HepG2 (cell line): ENCODE data around the gene WWC1. TPM values are rescaled to one million over a fixed set of nuclear protein-coding genes. Genes with fewer than 3 reads are reported as not detected.

ENCODE experiments used
- CEBPZ ChIP-seq: IDR thresholded peaks from 2 replicates; pipeline ENCODE4 v1.6.1; 2012; ENCODE audit warnings: low read length, improper control_type of control experiment
- CHCHD3 ChIP-seq: sonication (generic); formaldehyde crosslinking; IDR thresholded peaks from 2 replicates; pipeline ENCODE4 v1.8.0; 2022; ENCODE audit warnings: mild to moderate bottlenecking, missing genetic modification reagents, moderate library complexity
- GMEB1 ChIP-seq: sonication (generic); formaldehyde crosslinking; IDR thresholded peaks from 2 replicates; pipeline ENCODE4 v1.5.1; 2020; ENCODE audit warnings: missing genetic modification reagents, mild to moderate bottlenecking, borderline replicate concordance
- HMG20A ChIP-seq: IDR thresholded peaks from 2 replicates; pipeline ENCODE4 v1.6.1; 2016; ENCODE audit warnings: borderline replicate concordance
- MXI1 ChIP-seq: IDR thresholded peaks from 3 replicates; pipeline ENCODE4 v1.6.1; 2012; ENCODE audit warnings: low read depth, low read length, inconsistent platforms, borderline replicate concordance
- PHF20 ChIP-seq: sonication (generic); formaldehyde crosslinking; IDR thresholded peaks from 2 replicates; pipeline ENCODE4 v1.5.0; 2020; ENCODE audit warnings: mild to moderate bottlenecking, missing genetic modification reagents
- SP140L ChIP-seq: sonication (generic); formaldehyde crosslinking; IDR thresholded peaks from 2 replicates; pipeline ENCODE4 v1.4.0; 2020; ENCODE audit warnings: missing genetic modification reagents, borderline replicate concordance
- TFDP2 ChIP-seq: sonication (generic); formaldehyde crosslinking; IDR thresholded peaks from 2 replicates; pipeline ENCODE4 v1.4.0; 2020; ENCODE audit warnings: missing genetic modification reagents
- ZFP36L1 ChIP-seq: sonication (generic); formaldehyde crosslinking; IDR thresholded peaks from 2 replicates; pipeline ENCODE4 v1.8.0; 2022; ENCODE audit warnings: mild to moderate bottlenecking, missing genetic modification reagents, moderate library complexity
- ZKSCAN5 ChIP-seq: sonication (generic); formaldehyde crosslinking; IDR thresholded peaks from 2 replicates; pipeline ENCODE4 v1.5.1; 2020; ENCODE audit warnings: mild to moderate bottlenecking, missing genetic modification reagents
- ZMAT3 ChIP-seq: sonication (generic); formaldehyde crosslinking; conservative IDR thresholded peaks from 2 replicates; pipeline ENCODE4 v1.7.0; 2021; ENCODE audit warnings: missing genetic modification reagents
- ZNF670 ChIP-seq: sonication (generic); formaldehyde crosslinking; IDR thresholded peaks from 2 replicates; pipeline ENCODE4 v1.8.0; 2022; ENCODE audit warnings: mild to moderate bottlenecking, missing genetic modification reagents, borderline replicate concordance
- ZNF839 ChIP-seq: sonication (generic); formaldehyde crosslinking; IDR thresholded peaks from 2 replicates; pipeline ENCODE4 v1.4.0; 2020; ENCODE audit warnings: missing genetic modification reagents, mild to moderate bottlenecking, borderline replicate concordance
- polyA plus RNA-seq, 8 experiments: library from polyadenylated mRNA; depleted of rRNA in 3 of 8; stranded (reverse) in 7 of 8; unstranded in 1 of 8; fragments of >200 nt; fragmentation: Illumina TruSeq in 4 of 8; extraction: Trizol in 4 of 8; gene quantifications; 2 replicates each; pipeline versions ENCODE4 v1.2.1 to v1.2.3, GENCODE V29; 2011 to 2016; ENCODE audit warnings: low read depth in 4 of 8, missing spikeins in 1 of 8, mixed read lengths in 1 of 8; ENCODE audit not compliant: insufficient read depth in 1 of 8
- total RNA-seq, 5 experiments: library from RNA; depleted of rRNA; stranded (reverse); fragments of >200 nt; fragmentation: Illumina TruSeq; extraction: Trizol; gene quantifications; 2 replicates each; pipeline ENCODE4 v1.2.3, GENCODE V29; 2016; ENCODE audit warnings: low read depth in 1 of 5
- TF ChIP-seq, protein P1 (sequence below): sonication (generic); formaldehyde crosslinking; IDR thresholded peaks from 2 replicates; pipeline ENCODE4 v1.4.0; 2020; ENCODE audit warnings: missing genetic modification reagents, borderline replicate concordance
- TF ChIP-seq, protein P2 (sequence below): sonication (generic); formaldehyde crosslinking; conservative IDR thresholded peaks from 2 replicates; pipeline ENCODE4 v1.8.0; 2022; ENCODE audit warnings: mild to moderate bottlenecking, moderate library complexity, missing genetic modification reagents

Gene WWC1
- total and polyA plus RNA-seq, 2 of the 13 experiments (the other 11 are each of a cell fraction or from before 2014, with no cell fraction given): 8.3 to 17.9 TPM

DNA sequence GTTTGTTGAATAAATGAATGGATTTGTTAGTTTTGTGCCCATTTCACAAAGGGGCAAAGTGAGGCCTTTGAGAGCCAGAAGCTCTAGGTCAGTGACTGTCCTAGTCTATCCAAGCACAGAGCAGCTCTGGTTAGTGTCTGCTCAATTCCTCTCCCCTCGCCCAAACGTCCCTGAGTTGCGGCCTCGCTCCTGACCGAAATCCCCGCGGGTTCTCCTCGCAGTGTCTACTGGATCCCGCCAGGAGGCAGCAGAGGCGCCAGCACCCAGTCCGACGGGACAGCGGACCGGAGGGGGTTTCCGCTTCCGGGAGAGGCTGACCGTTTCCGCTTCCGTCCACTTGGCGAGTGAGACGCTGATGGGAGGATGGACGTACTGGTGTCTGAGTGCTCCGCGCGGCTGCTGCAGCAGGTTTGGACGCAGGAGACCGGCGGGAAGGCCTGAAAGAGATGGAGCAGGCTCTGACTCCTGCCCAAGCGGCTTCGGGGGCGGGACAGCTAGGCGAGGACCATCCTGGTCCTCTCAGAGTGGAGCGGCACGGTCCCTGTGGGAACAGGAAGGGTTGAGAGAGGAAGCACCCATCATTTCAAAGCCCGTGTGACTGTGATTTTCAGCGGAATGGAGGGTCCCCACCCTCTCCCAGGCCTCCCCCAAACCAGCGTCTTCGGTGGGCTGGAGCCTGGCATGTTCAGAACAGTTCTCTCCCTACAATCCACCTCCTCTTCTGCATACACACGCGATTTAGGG, 194.9 kb downstream of the WWC1 start, which contains the start of gene RARS1 (continued):
- TF ChIP-seq, protein P1, sequence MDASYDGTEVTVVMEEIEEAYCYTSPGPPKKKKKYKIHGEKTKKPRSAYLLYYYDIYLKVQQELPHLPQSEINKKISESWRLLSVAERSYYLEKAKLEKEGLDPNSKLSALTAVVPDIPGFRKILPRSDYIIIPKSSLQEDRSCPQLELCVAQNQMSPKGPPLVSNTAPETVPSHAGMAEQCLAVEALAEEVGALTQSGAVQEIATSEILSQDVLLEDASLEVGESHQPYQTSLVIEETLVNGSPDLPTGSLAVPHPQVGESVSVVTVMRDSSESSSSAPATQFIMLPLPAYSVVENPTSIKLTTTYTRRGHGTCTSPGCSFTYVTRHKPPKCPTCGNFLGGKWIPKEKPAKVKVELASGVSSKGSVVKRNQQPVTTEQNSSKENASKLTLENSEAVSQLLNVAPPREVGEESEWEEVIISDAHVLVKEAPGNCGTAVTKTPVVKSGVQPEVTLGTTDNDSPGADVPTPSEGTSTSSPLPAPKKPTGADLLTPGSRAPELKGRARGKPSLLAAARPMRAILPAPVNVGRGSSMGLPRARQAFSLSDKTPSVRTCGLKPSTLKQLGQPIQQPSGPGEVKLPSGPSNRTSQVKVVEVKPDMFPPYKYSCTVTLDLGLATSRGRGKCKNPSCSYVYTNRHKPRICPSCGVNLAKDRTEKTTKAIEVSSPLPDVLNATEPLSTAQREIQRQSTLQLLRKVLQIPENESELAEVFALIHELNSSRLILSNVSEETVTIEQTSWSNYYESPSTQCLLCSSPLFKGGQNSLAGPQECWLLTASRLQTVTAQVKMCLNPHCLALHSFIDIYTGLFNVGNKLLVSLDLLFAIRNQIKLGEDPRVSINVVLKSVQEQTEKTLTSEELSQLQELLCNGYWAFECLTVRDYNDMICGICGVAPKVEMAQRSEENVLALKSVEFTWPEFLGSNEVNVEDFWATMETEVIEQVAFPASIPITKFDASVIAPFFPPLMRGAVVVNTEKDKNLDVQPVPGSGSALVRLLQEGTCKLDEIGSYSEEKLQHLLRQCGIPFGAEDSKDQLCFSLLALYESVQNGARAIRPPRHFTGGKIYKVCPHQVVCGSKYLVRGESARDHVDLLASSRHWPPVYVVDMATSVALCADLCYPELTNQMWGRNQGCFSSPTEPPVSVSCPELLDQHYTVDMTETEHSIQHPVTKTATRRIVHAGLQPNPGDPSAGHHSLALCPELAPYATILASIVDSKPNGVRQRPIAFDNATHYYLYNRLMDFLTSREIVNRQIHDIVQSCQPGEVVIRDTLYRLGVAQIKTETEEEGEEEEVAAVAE: peak; percentile 87; the same call in 1 of the 2 replicates
- peak; percentile 47; the same call in 1 of the 2 replicates for TF ChIP-seq TFDP2 (CRISPR knock-in tag)
- TF ChIP-seq ZFP36L1 (CRISPR knock-in tag): no peak
- no peak for TF ChIP-seq SP140L (CRISPR knock-in tag)
- TF ChIP-seq MXI1: peak; percentile 66; the same call in 1 of the 3 replicates
- TF ChIP-seq HMG20A (CRISPR knock-in tag): no peak
- TF ChIP-seq, protein P2, sequence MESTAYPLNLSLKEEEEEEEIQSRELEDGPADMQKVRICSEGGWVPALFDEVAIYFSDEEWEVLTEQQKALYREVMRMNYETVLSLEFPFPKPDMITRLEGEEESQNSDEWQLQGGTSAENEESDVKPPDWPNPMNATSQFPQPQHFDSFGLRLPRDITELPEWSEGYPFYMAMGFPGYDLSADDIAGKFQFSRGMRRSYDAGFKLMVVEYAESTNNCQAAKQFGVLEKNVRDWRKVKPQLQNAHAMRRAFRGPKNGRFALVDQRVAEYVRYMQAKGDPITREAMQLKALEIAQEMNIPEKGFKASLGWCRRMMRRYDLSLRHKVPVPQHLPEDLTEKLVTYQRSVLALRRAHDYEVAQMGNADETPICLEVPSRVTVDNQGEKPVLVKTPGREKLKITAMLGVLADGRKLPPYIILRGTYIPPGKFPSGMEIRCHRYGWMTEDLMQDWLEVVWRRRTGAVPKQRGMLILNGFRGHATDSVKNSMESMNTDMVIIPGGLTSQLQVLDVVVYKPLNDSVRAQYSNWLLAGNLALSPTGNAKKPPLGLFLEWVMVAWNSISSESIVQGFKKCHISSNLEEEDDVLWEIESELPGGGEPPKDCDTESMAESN (CRISPR knock-in tag): peak; percentile 92
- no peak for TF ChIP-seq ZNF839 (CRISPR knock-in tag)
- TF ChIP-seq PHF20 (CRISPR knock-in tag): peak; percentile 98
- no peak for TF ChIP-seq CEBPZ
- peak; percentile 70; the same call in 1 of the 2 replicates for TF ChIP-seq GMEB1 (CRISPR knock-in tag)
- TF ChIP-seq ZNF670 (CRISPR knock-in tag): 0 out of 2 replicates have a peak, but pooled peaks have one; percentile 27
- peak; percentile 78; the same call in 1 of the 2 replicates for TF ChIP-seq ZMAT3
- peak; percentile 63; the same call in 1 of the 2 replicates for TF ChIP-seq CHCHD3 (CRISPR knock-in tag)
- no peak for TF ChIP-seq ZKSCAN5
